Measurements from ENCODE around the gene NT5C2. TPM values are rescaled to one million over a fixed set of nuclear protein-coding genes. Genes with fewer than 3 reads are reported as not detected.
A peak's percentile ranks its signal among the peaks of the same experiment; 100 is the strongest.

The NT5C2 gene
- polyA plus RNA-seq, 3 donors: 83.5 to 125 (median 112) TPM

- no peak for DNase-seq
These were observed 128.1 kb downstream of the NT5C2 start for GRCh38 chr10:103064956-103065355.

DNA sequence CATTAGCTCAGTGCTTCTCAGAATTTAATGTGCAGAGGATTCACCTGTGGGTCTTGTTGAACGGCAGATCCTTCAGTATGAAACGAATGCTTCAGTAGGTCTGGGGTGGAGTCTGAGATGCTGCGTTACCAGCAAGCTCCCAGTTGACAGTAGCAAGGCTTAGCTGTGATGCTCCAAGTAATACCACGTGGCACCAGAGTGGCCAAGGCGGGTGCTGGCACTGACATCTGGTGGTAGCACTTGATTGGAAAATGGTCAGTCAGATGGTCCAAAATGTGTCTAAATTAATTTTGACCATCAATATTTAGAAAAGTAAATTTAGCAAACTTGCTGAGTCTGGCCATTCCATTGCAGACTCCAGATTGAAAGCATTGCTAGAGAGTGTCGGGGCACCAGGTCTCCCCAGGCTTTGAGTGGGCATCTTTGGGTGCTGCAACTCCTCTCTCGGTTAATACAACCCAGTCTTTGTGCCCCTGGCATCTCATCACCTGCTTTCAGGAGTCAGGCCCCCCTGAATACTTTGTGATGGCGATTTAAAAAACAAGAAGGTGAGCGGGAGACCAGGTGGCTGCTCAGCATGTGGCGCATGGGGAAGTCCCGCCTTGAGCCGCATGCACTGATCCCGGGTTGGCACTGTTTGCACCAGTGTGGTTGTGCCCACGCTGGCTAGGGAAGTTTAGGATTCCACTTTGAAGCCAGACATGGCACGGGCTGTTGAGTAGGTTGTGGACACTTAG, 130.1 kb downstream of the NT5C2 start:
- DNase-seq: no peak

DNA sequence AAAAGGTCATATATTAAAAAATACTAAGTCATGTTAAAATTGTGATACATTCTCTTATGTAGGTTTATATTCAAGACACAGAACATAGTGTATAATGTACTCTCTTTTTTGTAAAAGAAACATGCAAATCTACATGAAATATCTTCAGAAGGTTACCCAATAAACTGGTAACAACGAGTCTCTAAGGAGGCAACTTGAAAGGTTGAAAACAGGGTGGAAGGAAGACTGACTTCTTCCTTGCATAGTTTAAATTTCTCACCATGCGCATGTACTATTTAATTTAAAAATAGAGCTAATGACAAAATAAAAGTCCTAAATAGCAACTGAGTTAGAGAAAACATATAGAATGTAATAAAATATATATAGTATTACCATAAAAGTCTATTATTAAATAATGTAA, 132.5 kb downstream of the NT5C2 start:
- DNase-seq: no peak

- DNase-seq: no peak
These were observed 135.0 kb downstream of the NT5C2 start for GRCh38 chr10:103058034-103058433.

DNA sequence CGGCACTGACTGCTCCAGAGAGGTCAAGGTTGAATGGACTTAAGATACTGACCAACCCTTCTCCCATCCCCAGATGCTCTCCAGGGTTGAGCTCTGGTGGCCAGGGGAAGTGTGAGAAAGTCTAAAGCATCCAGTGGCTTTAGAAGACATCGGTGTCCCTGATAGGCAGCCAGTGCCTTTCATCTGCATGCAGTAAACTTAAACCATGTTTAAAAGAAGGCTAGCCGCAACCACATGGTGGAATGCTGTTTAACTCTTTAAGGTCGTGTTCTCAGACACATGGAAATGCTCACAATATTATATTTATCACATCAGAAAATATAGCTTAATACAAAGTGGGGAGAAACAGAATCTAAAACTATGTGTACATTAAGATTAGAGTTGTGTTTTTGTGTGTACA, 138.0 kb downstream of the NT5C2 start:
- no peak for DNase-seq

DNA sequence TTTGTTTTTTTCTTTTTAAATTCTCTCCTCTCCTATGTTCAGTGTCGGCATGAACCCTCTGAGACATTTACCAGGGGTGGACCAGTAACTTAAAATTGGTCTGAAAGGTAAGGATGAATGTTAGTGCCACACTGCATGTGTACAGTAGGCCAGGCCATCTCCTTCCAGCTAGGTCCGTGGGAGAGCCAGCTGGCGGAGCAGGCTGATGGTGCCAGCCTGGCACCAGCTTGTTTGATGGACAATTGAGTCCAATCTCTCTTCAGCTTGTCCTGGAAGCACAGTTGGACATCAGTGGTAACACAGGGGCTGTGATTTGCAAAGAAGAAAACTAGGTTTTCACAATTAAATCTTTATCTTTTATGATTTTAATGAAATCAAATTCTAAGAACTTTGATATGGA, 138.5 kb downstream of the NT5C2 start:
- no peak for DNase-seq

- DNase-seq: peak; percentile 36
These were observed 139.2 kb downstream of the NT5C2 start for GRCh38 chr10:103053659-103054581.

DNA sequence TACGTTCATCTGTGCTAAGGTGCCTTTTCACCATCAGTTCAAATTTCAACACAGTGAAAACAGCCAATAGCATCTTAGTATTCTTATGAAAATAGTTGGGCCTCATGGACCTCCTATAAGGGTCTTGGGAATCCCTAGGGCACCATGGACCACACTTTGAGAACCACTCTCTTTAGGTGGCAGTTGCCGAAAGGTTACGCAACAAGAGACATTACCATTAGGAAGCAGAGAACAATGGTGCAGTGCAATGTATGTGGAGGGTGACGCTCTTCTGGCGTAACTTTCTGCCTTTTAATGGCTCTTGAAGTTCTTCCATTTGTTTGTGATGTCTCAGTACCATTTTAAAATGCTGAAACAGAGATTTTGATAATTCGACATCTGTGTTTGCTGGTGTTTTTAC, 143.8 kb downstream of the NT5C2 start:
- no peak for DNase-seq

DNA sequence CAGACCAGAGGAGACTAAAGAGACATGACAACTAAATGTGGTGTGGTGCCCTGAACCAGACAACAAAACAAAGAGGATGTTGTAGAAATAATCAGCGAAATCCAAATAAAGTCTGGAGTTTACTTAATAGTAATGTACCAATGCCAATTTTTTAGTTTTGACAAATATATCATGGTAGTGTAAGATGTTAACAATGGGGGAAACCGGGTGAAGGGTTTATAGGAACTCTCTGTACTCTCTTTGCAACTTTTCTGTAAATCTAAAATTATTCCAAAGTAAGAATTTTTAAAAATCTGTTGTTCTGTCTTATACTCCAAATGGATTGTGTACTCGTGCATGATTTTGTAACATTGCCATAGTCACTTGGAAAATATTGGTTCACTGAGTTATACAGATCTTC, 145.7 kb downstream of the NT5C2 start:
- DNase-seq: no peak

- no peak for DNase-seq
These were observed 147.1 kb downstream of the NT5C2 start for GRCh38 chr10:103045961-103046360.

- DNase-seq: no peak
These were observed 148.1 kb downstream of the NT5C2 start for GRCh38 chr10:103044942-103045489.

GRCh38 chr10:103042908-103043307, 150.2 kb downstream of the NT5C2 start:
- no peak for DNase-seq

- DNase-seq: no peak
These were observed 150.9 kb downstream of the NT5C2 start for GRCh38 chr10:103042129-103042528.

DNA sequence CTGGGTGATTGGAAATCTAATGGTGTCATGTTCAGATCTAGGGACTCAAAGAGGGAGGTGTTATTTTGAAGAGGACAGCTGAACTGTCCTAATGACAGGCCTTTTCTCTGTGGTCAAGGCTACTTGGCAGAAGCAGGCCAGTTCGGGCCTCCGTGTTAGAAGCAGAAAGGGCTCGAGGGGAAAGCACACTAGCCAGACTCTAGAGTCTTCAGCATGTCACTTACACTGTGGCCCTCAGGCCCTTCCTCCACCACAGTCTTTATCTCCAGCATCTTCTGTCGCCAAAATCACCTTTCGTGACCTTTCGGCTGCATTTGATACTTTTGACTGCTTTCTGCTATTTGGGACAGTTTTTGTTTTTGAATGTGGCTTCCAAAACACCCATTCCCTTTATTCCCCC, 151.7 kb downstream of the NT5C2 start:
- DNase-seq: no peak

DNA sequence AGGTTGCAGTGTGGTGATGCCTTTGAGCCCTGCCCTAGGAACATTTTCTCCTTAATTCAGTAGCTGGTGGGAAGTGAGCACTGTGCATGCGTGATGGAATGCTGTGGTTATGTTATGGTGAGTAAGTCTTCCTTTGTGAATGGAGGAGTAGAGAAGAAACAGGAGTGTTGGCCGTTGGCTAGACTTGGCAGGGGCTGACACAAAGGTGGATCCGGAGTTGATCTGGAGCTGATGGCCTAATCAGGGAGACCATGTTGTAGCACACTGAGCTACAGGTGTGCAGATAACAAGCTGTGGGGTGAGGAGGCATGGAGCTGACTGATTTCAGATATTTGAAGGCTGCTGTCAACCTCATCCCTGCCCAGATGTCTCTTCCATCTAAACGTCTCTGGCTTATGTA, 152.7 kb downstream of the NT5C2 start:
- DNase-seq: no peak

- DNase-seq: no peak
These were observed 154.5 kb downstream of the NT5C2 start for GRCh38 chr10:103038570-103038969.

Other genes with a start within 250 kb of the NT5C2 start
- under 1 TPM in 2 of 3 donors, not detected in 1; 0.11 to 0.21 TPM for gene RPEL1, start 52.6 kb upstream of the NT5C2 start, polyA plus RNA-seq (ENCODE audit: insufficient read length in 3 of 3)
- 1 to 10 TPM in 1 of 3 donors, under 1 TPM in 2; 0.18 to 1.2 (median 0.31) TPM for gene INA, start 83.9 kb upstream of the NT5C2 start, polyA plus RNA-seq (ENCODE audit: insufficient read length in 3 of 3)
- gene PCGF6, start 157.9 kb upstream of the NT5C2 start, polyA plus RNA-seq (ENCODE audit: insufficient read length in 3 of 3): 10 to 100 TPM; 11.8 to 13.6 (median 12.3) TPM
- gene TAF5, start 174.7 kb upstream of the NT5C2 start, polyA plus RNA-seq (ENCODE audit: insufficient read length in 3 of 3): 1 to 10 TPM; 6.9 to 8.1 (median 7.9) TPM
- gene ATP5MK, start 203.2 kb upstream of the NT5C2 start, polyA plus RNA-seq (ENCODE audit: insufficient read length in 3 of 3): 100 to 1,000 TPM; 196 to 243 (median 202) TPM
- gene PDCD11, start 203.4 kb upstream of the NT5C2 start, polyA plus RNA-seq (ENCODE audit: insufficient read length in 3 of 3): 10 to 100 TPM; 35.9 to 44.9 (median 42.7) TPM

All from renal pelvis (tissue), 4 donors.